GM23338 (cell line): ENCODE results near the gene KCNH4.
A peak's percentile ranks its signal among the peaks of the same experiment; 100 is the strongest.

Experiments used
- CTCF ChIP-seq, 2 experiments: fragments of 200-600 bp in 1 of 2; sonication (generic) in 1 of 2; conservative IDR thresholded peaks; 2 replicates each; pipeline versions ENCODE4 v1.5.1 to v1.6.1; 2016 to 2017; ENCODE audit warnings: antibody characterized with exemption in 2 of 2, low read depth in 2 of 2, mild to moderate bottlenecking in 2 of 2, moderate library complexity in 1 of 2
- EZH2 ChIP-seq: fragments of 200-600 bp; sonication (generic); IDR thresholded peaks from one replicate; pipeline ENCODE4 v1.8.0; 2017; ENCODE audit warnings: antibody characterized with exemption, mild to moderate bottlenecking, low read depth; ENCODE audit not compliant: unreplicated experiment
- EZH2phosphoT487 ChIP-seq: fragments of 200-600 bp; sonication (generic); IDR thresholded peaks from one replicate; pipeline ENCODE4 v1.8.1; 2018; ENCODE audit warnings: antibody characterized with exemption; ENCODE audit not compliant: unreplicated experiment
- JUNB ChIP-seq: IDR thresholded peaks from one replicate; pipeline ENCODE4 v1.6.1; 2016; ENCODE audit warnings: antibody characterized with exemption; ENCODE audit not compliant: unreplicated experiment
- POLR2AphosphoS5 ChIP-seq: IDR thresholded peaks from 2 replicates; pipeline ENCODE4 v1.6.1; 2016; ENCODE audit warnings: antibody characterized with exemption, low read depth

GRCh38 chr17:42120770-42121769 lies 59.9 kb downstream of the KCNH4 start, which contains the start of gene KAT2A:
- TF ChIP-seq POLR2AphosphoS5: peak; percentile 70
- no peak for TF ChIP-seq EZH2
- no peak for TF ChIP-seq CTCF (conservative IDR thresholded peaks at IDR 0.05; ENCODE audit: low read depth in 2 of 2)
- TF ChIP-seq EZH2phosphoT487: no peak
- TF ChIP-seq JUNB: no peak
